ENCODE results near the gene RND1.

RND1 gene

GRCh38 chr12:48901278-48901677 lies 35.6 kb upstream of the RND1 start:
- Histone ChIP-seq H3K4me3 (replicated peaks; ENCODE audit: low read depth, low read length) (no peak overlapping the region), H3K36me3 (ENCODE audit: control insufficient read depth, insufficient read depth, low read length) (no peaks in the 10 kb centered on the region), H3K27me3 (replicated peaks; ENCODE audit: control insufficient read depth, insufficient read depth, low read length) (no peaks in the 10 kb centered on the region)
- TF ChIP-seq, protein P1, sequence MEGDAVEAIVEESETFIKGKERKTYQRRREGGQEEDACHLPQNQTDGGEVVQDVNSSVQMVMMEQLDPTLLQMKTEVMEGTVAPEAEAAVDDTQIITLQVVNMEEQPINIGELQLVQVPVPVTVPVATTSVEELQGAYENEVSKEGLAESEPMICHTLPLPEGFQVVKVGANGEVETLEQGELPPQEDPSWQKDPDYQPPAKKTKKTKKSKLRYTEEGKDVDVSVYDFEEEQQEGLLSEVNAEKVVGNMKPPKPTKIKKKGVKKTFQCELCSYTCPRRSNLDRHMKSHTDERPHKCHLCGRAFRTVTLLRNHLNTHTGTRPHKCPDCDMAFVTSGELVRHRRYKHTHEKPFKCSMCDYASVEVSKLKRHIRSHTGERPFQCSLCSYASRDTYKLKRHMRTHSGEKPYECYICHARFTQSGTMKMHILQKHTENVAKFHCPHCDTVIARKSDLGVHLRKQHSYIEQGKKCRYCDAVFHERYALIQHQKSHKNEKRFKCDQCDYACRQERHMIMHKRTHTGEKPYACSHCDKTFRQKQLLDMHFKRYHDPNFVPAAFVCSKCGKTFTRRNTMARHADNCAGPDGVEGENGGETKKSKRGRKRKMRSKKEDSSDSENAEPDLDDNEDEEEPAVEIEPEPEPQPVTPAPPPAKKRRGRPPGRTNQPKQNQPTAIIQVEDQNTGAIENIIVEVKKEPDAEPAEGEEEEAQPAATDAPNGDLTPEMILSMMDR (IDR thresholded peaks at IDR 0.05; ENCODE audit: insufficient read depth, low read length, poor library complexity, severe bottlenecking) = no peak
- DNase-seq (ENCODE audit: extremely low read depth, insufficient read length) = no peak

DNA sequence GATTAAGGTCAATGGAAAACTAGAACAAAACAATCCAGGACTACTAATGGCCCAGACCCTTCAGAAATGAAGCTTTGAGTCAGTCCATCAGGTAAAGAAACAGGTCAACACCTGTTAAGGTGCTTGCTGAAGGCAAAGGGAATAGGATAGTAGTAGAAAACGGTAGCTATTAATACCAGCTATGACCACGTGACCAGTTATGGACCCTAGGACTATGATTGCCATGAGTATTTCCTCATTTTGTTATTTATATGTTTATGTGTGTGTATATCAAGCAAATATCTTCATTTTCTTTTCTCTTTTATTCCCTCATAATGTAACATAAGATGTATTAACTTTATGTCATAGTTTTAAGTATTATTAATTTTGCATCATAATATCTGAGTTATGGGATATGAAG lies 34.0 kb upstream of the RND1 start:
- H3K4me3 ChIP-seq (replicated peaks; ENCODE audit: low read depth, low read length) = no peak overlapping the region
- H3K36me3 ChIP-seq (ENCODE audit: control insufficient read depth, insufficient read depth, low read length) = no peaks in the 10 kb centered on the region
- no peaks in the 10 kb centered on the region for H3K27me3 ChIP-seq (replicated peaks; ENCODE audit: control insufficient read depth, insufficient read depth, low read length)
- DNase-seq (ENCODE audit: extremely low read depth, insufficient read length) = no peak
- TF ChIP-seq, protein P1 (IDR thresholded peaks at IDR 0.05; ENCODE audit: insufficient read depth, low read length, poor library complexity, severe bottlenecking) = no peak

- no peak for DNase-seq (ENCODE audit: extremely low read depth, insufficient read length)
- TF ChIP-seq, protein P1 (IDR thresholded peaks at IDR 0.05; ENCODE audit: insufficient read depth, low read length, poor library complexity, severe bottlenecking) = no peak
- H3K27me3 ChIP-seq (replicated peaks; ENCODE audit: control insufficient read depth, insufficient read depth, low read length) = no peaks in the 10 kb centered on the region; the same call in 1 of the 2 replicates
- H3K36me3 ChIP-seq (ENCODE audit: control insufficient read depth, insufficient read depth, low read length) = no peaks in the 10 kb centered on the region
- no peak overlapping the region for H3K4me3 ChIP-seq (replicated peaks; ENCODE audit: low read depth, low read length)
Observed at GRCh38 chr12:48894271-48894670, 28.6 kb upstream of the RND1 start.

DNA sequence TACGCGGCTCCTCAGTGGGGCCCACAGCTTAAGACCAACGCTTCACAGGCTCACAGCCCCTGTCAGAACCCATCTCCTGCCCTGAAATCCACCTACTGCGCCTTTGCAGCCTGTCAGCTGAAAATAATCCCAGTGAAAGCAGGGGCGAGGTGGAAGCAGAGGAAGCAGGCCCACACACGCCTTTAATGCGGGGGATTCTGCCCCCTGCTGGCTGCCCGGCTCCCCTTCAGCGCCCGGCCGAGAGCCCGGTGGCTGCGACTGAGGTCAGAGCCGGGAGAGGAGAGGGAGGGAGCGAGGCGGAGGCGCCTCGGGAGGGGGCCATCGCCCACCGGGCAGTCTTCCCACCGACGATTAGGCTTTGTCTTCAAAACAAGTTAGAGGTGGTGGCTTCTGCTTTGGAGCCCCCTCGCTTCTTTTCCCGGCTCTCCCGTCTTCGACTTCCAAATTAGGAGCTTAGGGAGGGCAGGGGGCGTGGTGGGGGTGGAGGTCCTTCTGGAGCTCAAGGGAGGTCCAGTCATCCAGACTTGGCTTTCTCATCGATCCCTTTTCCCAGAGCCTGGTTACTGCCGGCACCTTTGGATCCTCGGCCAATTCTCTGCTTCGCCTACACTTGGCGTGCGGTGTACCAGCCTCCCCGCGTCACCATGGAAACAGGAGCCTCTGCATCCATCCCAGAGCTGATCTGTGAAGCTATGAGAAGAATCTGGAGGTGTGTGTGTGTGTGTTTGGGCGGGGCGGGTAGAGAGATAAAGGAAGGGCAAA lies 25.2 kb upstream of the RND1 start:
- TF ChIP-seq, protein P1 (IDR thresholded peaks at IDR 0.05; ENCODE audit: insufficient read depth, low read length, poor library complexity, severe bottlenecking) = peak; percentile 98
- peak; percentile 70 for DNase-seq (ENCODE audit: extremely low read depth, insufficient read length)
- H3K27me3 ChIP-seq (replicated peaks; ENCODE audit: control insufficient read depth, insufficient read depth, low read length) = no peaks in the 10 kb centered on the region; the same call in 1 of the 2 replicates
- H3K36me3 ChIP-seq (ENCODE audit: control insufficient read depth, insufficient read depth, low read length) = no peaks in the 10 kb centered on the region
- H3K4me3 ChIP-seq (replicated peaks; ENCODE audit: low read depth, low read length) = 0 out of 2 replicates have a peak overlapping the region, but pooled peaks have one; percentile 19

DNA sequence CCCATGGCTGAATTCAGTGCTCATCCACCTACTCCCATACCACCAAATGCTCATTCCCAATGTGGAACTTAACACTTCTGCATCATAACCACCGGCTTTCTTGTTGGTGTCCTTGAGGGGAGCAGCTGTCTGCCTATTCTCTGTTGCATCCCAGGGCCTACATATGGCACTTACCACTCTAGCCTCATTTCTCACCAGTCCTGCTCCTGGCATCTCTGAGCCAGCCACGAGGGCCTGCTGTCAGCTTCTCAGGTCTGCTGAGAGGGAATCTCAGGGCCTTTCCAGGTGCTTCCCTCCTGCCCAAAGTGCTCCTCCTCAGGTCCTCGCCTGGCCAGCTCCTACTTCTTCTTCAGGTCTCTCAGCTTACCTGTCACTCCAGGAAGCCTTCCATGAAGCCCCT lies 24.0 kb upstream of the RND1 start:
- Histone ChIP-seq H3K4me3 (replicated peaks; ENCODE audit: low read depth, low read length) (no peak overlapping the region), H3K36me3 (ENCODE audit: control insufficient read depth, insufficient read depth, low read length) (no peaks in the 10 kb centered on the region), H3K27me3 (replicated peaks; ENCODE audit: control insufficient read depth, insufficient read depth, low read length) (no peaks in the 10 kb centered on the region; the same call in 1 of the 2 replicates)
- TF ChIP-seq, protein P1 (IDR thresholded peaks at IDR 0.05; ENCODE audit: insufficient read depth, low read length, poor library complexity, severe bottlenecking) = no peak
- no peak for DNase-seq (ENCODE audit: extremely low read depth, insufficient read length)
